ENCODE data around the gene MEI4.
"Not testable (repeated sequence)": the region's sequence is repeated elsewhere in the genome, so short reads cannot be mapped to it uniquely, and the experiment has no call there.

Gene MEI4

GRCh38 chr6:77715588-77715987 is 62.7 kb downstream of the MEI4 start:
- DNase-seq (ENCODE audit: low read depth) = no peak
- no peak for TF ChIP-seq CTCF (conservative IDR thresholded peaks at IDR 0.05; ENCODE audit: low read depth, low read length)

GRCh38 chr6:77716311-77716710 is 63.5 kb downstream of the MEI4 start:
- TF ChIP-seq CTCF (conservative IDR thresholded peaks at IDR 0.05; ENCODE audit: low read depth, low read length) = no peak
- H3K4me3 ChIP-seq (ENCODE audit: low read depth, low read length) = no peak overlapping the region
- DNase-seq (ENCODE audit: low read depth) = no peak

More at GRCh38 chr6:77715588-77715987, 62.7 kb downstream of the MEI4 start:
- H3K4me3 ChIP-seq (ENCODE audit: low read depth, low read length) = no peak overlapping the region

DNA sequence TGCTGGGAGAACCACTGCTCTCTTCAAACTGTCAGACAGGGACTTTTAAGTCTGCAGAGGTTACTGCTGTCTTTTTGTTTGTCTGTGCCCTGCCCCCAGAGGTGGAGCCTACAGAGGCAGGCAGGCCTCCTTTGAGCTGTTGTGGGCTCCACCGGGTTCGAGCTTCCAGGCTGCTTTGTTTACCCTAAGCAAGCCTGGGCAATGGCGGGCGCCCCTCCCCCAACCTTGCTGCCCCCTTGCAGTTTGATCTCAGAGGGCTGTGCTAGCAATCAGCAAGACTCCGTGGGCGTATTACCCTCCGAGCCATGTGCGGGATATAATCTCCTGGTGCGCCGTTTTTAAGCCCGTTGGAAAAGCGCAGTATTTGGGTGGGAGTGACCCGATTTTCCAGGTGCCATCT is 83.2 kb downstream of the MEI4 start:
- not testable (repeated sequence) for H3K4me3 ChIP-seq (ENCODE audit: low read depth, low read length); DNase-seq (ENCODE audit: low read depth)

- no peak overlapping the region for H3K4me3 ChIP-seq (ENCODE audit: low read depth, low read length)
- TF ChIP-seq CTCF (conservative IDR thresholded peaks at IDR 0.05; ENCODE audit: low read depth, low read length) = peak; percentile 54
- peak; percentile 67 for DNase-seq (ENCODE audit: low read depth)
These were observed 87.5 kb downstream of the MEI4 start for GRCh38 chr6:77740380-77740779.

GRCh38 chr6:77752156-77752555 is 99.3 kb downstream of the MEI4 start:
- not testable (repeated sequence) for H3K4me3 ChIP-seq (ENCODE audit: low read depth, low read length); DNase-seq (ENCODE audit: low read depth)

DNA sequence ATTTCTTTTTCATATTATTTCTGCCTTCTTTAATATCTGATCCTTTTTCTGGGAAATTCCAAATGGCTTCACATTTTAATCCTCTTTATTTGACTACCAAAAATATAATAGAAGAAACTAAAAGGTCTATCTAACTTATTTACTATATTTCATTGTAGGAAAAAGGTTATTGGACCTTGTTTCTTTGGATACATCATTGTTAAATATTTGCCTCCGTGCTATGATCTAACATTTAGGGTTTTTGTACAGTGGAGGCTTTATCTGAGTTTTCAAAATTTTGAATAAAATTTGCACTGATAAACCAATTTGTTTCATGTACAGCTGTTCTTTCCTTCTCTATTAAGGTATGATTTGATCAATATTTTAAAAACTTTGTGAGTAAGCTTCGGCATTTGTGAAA is 109.5 kb downstream of the MEI4 start:
- TF ChIP-seq CTCF (conservative IDR thresholded peaks at IDR 0.05; ENCODE audit: low read depth, low read length) = no peak
- no peak for DNase-seq (ENCODE audit: low read depth)

GRCh38 chr6:77763124-77763523 is 110.3 kb downstream of the MEI4 start:
- no peak for TF ChIP-seq CTCF (conservative IDR thresholded peaks at IDR 0.05; ENCODE audit: low read depth, low read length)
- no peak for DNase-seq (ENCODE audit: low read depth)
- H3K4me3 ChIP-seq (ENCODE audit: low read depth, low read length) = no peak overlapping the region

More for the DNA sequence above, 109.5 kb downstream of the MEI4 start:
- no peak overlapping the region for H3K4me3 ChIP-seq (ENCODE audit: low read depth, low read length)

GRCh38 chr6:77764364-77764763 is 111.5 kb downstream of the MEI4 start:
- DNase-seq (ENCODE audit: low read depth) = no peak
- no peak for TF ChIP-seq CTCF (conservative IDR thresholded peaks at IDR 0.05; ENCODE audit: low read depth, low read length)

More at GRCh38 chr6:77764364-77764763, 111.5 kb downstream of the MEI4 start:
- H3K4me3 ChIP-seq (ENCODE audit: low read depth, low read length) = no peak overlapping the region
